Measurements from ENCODE around the gene POR. TPM values are rescaled to one million over a fixed set of nuclear protein-coding genes. Genes with fewer than 3 reads are reported as not detected.

POR gene
- 10 to 100 TPM; 33.2 to 47.4 (median 39.2) TPM for total RNA-seq
- 10 to 100 TPM; 20.4 to 98.9 (median 49.9) TPM for polyA plus RNA-seq

GRCh38 chr7:75914655-75915415, at the start of gene POR:
Gene POR, plus strand, starts transcription at chr7:75915155. Its CDS starts 38,847 bp downstream, at chr7:75954002.
- 0% methylated on average over 82 of the region's 82 CpGs for WGBS, 2 donors
- intact Hi-C loops (cut with DNase I): loop anchor here (1.0 to 2.0 kb wide), 3 partner anchors 36 to 79 kb away; partner anchors contain the start of genes RHBDD2 and TMEM120A

GRCh38 chr7:75866114-75866488, 48.9 kb upstream of the POR start:
- TF ChIP-seq EP300 (IDR thresholded peaks at IDR 0.05) (no peak), CTCF (IDR thresholded peaks at IDR 0.05) (no peak), POLR2A (IDR thresholded peaks at IDR 0.05) (no peak), POLR2AphosphoS5 (IDR thresholded peaks at IDR 0.05) (no peak)
- Histone ChIP-seq H3K4me3 (no peak overlapping the region), H3K36me3 (no peaks in the 10 kb centered on the region), H3K9me3 (no peaks in the 10 kb centered on the region), H3K4me1 (peaks cover 0 to 4% (median 0%) of the 10 kb centered on the region in 4 donors), H3K27ac (no peak overlapping the region), H3K27me3 (no peaks in the 10 kb centered on the region)
- intact Hi-C loops (cut with DNase I): loop anchor here (1.0 kb wide), 1 partner anchor 154 kb away; no protein-coding TSS in a partner anchor
- no peak for DNase-seq
- WGBS, 2 donors: 59 to 63% methylated on average over 5 of the region's 5 CpGs

More at GRCh38 chr7:75914655-75915415, at the start of gene POR:
- Histone ChIP-seq H3K9me3 (no peaks in the 10 kb centered on the region), H3K27ac (peak within 1 kb of the TSS; percentile 89 to 95 (median 92)), H3K27me3 (no peaks in the 10 kb centered on the region), H3K4me3 (peak within 1 kb of the TSS; percentile 86 to 100 (median 88)), H3K4me1 (peaks cover 0 to 35% (median 22%) of the 10 kb centered on the region in 4 donors), H3K36me3 (no peaks in the 10 kb centered on the region)
- TF ChIP-seq EP300 (IDR thresholded peaks at IDR 0.05) (no peak), CTCF (IDR thresholded peaks at IDR 0.05) (no peak), POLR2AphosphoS5 (IDR thresholded peaks at IDR 0.05) (peak; percentile 98 to 100 (median 100)), POLR2A (IDR thresholded peaks at IDR 0.05) (peak; percentile 88 to 97)
- DNase-seq: peak; percentile 97

- peaks cover 0 to 4% (median 0%) of the 10 kb centered on the region in 4 donors for H3K4me1 ChIP-seq
- H3K36me3 ChIP-seq: no peaks in the 10 kb centered on the region
- WGBS, 2 donors: 42 to 48% methylated on average over 19 of the region's 19 CpGs
- DNase-seq: peak; percentile 77
- no peaks in the 10 kb centered on the region for H3K9me3 ChIP-seq
- no peak overlapping the region for H3K27ac ChIP-seq
- H3K27me3 ChIP-seq: no peaks in the 10 kb centered on the region
- no peak overlapping the region for H3K4me3 ChIP-seq
- peak; percentile 82 to 95 (median 94) for TF ChIP-seq CTCF (IDR thresholded peaks at IDR 0.05)
- TF ChIP-seq POLR2A (IDR thresholded peaks at IDR 0.05): no peak
- intact Hi-C loops (cut with DNase I): loop anchor here (1.0 kb wide), 1 partner anchor 154 kb away; no protein-coding TSS in a partner anchor
Observed at GRCh38 chr7:75866489-75867389, 48.2 kb upstream of the POR start.

- H3K27ac ChIP-seq: no peak overlapping the region
- H3K4me1 ChIP-seq: peaks cover 0 to 5% (median 1%) of the 10 kb centered on the region in 4 donors
- no peak for DNase-seq
- WGBS, 2 donors: 72 to 82% methylated on average over 4 of the region's 4 CpGs
- H3K36me3 ChIP-seq: no peaks in the 10 kb centered on the region
- TF ChIP-seq POLR2AphosphoS5 (IDR thresholded peaks at IDR 0.05) (no peak), POLR2A (IDR thresholded peaks at IDR 0.05) (no peak), CTCF (IDR thresholded peaks at IDR 0.05) (no peak), EP300 (IDR thresholded peaks at IDR 0.05) (no peak)
- intact Hi-C loops (cut with DNase I): no loop called here
- no peaks in the 10 kb centered on the region for H3K27me3 ChIP-seq
- no peaks in the 10 kb centered on the region for H3K9me3 ChIP-seq
- no peak overlapping the region for H3K4me3 ChIP-seq
Observed at GRCh38 chr7:75867390-75867717, 47.6 kb upstream of the POR start.

Measured in sigmoid colon (tissue), 7 donors.